GM19397 (cell line): ENCODE data around the gene MPHOSPH9.
"Not testable (repeated sequence)": the region's sequence is repeated elsewhere in the genome, so short reads cannot be mapped to it uniquely, and the experiment has no call there.

Experiments
- ATAC-seq: cut with Tn5 transposase; IDR thresholded peaks from one replicate; pipeline ENCODE4 v1.9.1; 2021; ENCODE audit warnings: mild to moderate bottlenecking, moderate library complexity; ENCODE audit not compliant: unreplicated experiment

MPHOSPH9 gene

DNA sequence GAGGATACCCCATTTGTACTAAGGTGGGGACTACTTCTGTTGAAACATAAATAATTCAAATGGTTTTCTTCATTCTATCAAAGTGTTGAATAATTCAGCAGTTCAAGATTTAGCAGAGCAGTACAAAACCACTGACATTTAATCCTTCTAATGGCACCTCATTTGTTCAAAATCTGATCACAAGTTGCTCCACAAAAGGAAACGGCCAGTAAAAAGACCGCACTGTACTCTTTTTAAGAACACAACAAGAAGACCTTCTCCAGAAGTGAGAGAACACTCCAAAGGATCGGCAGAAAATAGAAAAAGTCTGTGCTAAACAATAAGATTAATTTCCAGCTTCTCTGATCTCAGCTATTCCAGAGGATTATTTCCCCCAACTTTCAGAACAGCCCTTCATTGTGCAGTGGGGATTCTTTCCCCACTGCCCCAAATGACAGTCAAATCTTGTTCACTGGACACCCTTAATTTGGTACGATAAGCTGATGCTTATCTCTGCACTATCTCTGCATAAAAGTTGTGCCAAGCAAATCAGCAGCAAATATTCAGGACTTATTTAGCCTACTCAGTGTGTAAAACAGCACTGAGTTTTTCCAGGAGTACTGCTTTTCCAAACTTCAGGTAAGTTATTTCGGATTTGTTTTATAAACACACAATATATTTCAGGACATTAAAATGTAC lies 5.2 kb downstream of the MPHOSPH9 start:
- ATAC-seq: no peak

DNA sequence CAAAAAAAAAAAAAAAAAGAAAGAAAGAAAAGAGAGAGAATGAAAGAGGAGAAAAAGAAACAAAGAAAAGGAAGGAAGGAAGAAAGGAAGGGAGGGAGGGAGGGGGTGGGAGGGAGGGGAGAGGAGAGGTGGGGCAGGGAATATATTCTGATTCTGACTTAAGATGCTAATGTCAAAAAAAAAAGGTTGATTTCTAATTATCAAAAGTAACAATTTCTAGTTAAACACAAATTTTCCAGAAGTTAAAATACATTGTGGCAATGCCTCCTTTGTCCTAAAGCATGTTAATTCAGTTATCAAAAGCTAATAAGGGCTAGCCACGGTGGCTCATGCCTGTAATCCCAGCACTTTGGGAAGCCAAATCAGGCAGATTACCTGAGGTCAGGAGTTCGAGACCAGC lies 7.5 kb downstream of the MPHOSPH9 start:
- no peak for ATAC-seq

DNA sequence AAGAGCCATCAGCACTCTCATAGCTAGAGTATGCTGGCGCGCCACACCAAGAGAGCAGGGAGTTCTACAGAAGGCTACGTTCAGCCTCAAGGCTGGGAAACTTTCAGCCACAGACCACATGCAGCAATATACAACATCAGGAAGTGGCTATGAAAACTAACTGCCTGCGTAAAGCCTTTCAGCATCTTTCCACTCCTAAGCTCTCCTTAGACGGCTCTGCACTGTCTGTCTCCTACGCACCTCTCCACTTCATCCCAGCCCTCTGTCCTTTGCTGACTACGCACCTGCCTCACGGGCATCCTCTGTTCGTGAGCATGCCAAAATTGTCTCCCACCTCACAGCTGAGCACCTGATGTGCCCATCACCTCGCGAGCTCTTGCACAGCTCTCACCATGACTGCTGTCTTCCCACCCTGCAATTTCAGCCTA lies 9.7 kb downstream of the MPHOSPH9 start:
- ATAC-seq: no peak

DNA sequence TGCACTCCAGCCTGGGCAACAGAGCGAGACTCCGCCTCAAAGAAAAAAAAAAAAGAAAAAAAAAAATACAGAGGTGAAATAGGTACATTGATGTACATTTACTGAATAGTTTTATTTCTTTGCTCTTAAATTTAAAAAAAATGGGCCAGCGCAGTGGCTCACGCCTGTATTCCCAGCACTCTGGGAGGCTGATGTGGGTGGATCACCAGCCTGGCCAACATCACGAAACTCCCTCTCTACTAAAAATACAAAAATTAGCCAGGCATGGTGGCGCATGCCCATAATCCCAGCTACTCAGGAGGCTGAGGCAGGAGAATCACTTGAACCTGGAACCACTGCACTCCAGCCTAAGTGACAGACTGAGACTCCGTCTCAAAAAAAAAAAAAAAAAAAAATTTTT lies 25.1 kb downstream of the MPHOSPH9 start:
- ATAC-seq: not testable (repeated sequence)

DNA sequence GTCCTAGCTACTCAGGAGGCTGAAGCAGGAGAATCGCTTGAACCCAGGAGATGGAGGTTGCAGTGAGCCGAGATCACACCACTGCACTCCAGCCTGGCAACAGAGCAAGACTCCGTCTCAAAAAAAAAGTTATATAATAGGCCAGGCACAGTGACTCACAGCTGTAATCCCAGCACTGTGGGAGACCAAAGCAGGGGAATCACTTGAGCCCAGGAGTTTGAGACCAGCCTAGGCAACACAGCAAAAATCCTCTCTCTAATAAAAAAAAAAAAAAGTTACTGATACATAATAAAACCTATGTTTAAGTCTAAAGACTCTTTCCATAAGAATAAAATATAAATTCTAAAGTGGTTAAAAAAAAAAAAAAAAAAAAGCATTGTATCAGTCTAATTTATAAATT lies 26.1 kb downstream of the MPHOSPH9 start:
- not testable (repeated sequence) for ATAC-seq

DNA sequence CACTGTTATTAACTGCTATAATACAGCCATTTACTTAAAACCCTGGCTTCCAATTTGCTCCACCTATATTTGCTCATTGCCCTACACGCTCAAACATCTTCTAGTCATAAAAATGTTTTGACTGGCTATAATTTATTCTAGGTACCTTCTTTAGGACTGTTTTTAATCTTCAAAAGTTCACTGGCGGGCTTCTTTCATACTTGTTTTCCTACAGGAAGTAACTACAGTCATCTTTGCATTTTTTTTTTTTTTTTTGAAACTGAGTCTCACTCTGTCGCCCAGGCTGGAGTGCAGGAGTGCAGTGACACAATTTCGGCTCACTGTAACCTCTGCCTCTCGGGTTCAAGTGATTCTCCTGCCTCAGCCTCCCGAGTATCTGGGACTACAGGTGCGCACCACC lies 32.5 kb downstream of the MPHOSPH9 start:
- ATAC-seq: no peak

DNA sequence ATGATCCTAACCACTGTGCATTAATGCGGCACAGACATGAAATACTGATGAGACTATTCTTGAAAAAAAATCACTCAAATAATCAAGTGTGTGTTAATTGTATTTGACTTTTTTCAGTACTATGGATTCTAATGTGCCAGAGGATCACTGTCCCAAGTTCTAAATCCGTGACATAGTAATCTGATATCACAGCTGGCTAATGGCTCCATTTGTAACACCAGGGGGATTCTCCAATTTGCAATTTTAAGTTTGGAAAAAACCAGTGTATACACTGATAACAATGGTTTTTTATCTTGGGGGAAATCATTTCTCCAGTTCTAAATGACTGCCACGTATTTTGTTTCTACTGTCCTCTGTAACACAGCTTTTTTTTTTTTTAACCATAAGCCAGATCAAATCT lies 33.0 kb downstream of the MPHOSPH9 start:
- no peak for ATAC-seq

DNA sequence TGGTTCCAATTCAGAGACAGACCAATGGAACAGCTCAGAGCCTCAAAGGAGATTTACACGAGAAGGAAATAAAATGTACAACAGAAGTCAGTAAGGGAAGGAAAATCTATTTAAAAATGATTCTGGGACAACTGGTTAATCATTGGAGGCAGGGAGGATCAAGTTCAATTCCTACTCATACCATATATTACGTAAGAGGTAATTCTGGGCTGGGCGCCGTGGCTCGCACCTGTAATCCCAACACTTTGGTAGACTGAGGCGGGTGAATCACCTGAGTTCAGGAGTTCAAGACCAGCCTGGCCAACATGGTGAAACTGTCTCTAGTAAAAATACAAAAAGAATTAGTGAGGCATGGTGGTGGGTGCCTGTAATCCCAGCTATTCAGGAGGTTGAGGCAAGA lies 45.3 kb downstream of the MPHOSPH9 start:
- ATAC-seq: no peak

DNA sequence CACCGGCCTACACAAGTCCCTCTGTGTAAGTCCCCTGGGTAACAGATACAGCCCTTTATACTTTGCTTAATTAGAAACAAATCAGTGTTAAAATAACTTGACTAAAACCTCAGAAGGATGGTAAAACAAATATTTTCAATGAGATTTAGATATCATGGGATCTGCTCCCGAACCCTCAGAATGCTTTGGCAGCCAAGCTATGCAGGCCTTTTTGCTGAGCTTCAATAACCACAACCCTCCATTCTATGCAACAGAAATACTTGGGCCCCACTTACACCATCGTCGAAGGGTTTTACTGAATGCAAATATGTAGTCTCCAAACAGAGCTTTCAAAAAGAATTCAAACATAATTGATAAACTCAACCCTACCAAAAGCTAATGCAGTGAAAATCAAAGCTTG lies 52.8 kb downstream of the MPHOSPH9 start:
- no peak for ATAC-seq

DNA sequence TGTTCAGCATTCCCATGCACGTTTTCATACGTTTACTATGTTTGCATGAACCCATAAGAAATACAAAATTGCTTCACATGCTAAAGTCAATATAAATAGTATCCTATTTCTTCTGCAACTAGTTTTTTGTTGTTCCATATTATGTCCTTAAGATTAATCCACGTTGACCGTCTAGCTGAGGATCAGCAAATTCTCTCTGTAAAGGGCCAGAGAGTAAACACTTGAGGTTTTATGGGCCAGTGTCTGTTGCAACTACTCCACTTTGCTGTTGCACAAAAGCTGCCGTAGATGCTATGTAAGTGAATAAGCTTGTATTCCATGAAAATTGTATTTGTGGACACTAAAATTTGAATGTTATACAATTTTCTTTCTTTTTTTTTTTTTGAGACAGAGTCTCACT lies 61.0 kb downstream of the MPHOSPH9 start:
- no peak for ATAC-seq

DNA sequence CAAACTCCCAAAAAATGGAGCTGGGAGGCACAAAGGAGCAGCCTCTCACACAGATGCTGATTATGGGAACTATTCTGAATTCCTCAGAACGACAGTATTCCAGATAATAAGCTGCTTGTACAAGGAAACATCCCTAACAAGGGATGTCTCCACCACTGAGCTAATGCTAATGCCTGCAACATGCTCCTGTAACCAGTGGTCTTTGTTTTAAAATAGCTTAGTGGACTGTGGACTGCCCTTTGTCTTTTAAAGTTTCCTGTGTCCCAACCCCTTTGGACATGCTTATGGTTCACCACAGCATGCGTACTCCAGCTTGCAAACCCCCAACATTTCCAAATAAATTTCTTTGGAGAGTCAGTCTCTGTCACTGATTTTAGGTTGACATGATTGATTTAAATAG lies 65.6 kb downstream of the MPHOSPH9 start:
- no peak for ATAC-seq

DNA sequence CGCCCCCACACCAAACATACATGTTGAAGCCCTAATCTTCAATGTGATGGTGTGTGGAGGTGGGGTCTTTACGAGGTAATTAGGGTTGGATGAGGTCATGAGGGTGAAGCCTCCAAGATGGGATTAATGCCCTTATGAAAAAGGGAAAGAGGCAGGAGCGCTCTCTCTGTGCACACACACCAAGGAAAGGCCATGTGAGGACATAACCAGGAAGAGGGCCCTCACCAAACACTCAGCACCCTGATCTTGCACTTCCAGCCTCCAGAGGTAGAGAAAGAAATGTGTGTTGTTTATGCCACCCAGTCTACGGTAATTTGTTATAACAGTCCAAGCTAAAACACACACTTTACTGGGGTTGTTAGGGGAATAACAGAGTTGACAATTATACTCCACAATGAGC lies 67.4 kb downstream of the MPHOSPH9 start:
- no peak for ATAC-seq

DNA sequence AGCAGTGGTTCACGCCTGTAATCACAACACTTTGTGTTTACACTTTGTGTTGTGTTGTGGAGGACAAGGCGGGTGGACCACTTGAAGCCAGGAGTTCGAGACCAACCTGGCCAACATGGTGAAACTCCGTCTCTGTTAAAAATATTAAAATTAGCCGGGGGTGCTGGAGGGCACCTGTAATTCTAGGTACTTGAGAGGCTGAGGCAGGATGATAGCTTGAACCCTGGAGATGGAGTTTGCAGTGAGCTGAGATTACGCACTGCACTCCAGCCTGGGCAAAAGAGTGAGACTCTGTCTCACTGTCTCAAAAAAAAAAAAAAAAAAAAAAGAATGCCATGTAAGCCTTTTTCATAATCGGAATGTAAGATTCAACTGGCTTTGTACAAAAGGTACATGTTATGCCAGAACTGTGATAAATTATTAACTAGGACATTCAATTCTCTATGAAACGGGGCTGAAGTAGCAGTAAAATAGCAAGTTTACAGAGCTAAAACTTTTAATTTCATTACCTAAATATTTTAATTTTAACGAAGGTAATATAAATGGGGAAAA lies 68.2 kb downstream of the MPHOSPH9 start:
- ATAC-seq: no peak

DNA sequence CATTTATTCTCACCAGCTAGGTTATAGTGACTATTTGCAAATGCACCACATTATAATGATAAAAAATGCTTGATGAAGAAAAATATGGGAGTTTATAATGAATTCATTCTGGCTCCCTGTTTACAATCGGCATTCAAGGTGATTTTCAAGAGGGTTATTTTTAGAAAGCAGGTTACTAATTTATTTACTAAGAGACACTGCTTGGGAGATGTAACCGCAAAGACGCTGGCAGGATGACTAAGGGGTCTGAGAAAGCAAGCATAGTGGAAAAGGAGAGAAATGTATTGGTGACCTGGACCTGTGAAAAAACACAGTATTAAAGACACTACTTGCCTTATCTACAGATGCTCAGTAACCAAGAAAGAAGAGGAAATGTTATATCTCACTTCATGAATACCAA lies 68.7 kb downstream of the MPHOSPH9 start:
- ATAC-seq: no peak

DNA sequence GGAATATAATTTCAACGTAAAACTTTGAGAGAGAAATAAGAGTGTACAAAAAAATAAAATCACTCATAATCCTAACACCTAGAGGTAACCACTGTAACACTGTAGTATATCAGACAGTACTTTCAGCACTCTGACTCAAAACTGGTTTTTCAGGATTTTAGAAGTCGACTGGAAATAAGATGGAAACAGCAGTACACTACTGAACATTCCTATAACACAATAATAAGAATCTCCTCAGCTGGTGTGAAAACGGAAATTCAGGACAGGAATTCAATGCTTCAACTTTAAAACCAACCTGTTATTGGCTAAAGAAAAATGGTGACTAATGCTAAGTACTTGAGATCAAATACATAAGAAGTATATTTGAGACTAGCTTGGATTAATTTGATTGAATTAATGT lies 69.7 kb downstream of the MPHOSPH9 start:
- ATAC-seq: no peak

DNA sequence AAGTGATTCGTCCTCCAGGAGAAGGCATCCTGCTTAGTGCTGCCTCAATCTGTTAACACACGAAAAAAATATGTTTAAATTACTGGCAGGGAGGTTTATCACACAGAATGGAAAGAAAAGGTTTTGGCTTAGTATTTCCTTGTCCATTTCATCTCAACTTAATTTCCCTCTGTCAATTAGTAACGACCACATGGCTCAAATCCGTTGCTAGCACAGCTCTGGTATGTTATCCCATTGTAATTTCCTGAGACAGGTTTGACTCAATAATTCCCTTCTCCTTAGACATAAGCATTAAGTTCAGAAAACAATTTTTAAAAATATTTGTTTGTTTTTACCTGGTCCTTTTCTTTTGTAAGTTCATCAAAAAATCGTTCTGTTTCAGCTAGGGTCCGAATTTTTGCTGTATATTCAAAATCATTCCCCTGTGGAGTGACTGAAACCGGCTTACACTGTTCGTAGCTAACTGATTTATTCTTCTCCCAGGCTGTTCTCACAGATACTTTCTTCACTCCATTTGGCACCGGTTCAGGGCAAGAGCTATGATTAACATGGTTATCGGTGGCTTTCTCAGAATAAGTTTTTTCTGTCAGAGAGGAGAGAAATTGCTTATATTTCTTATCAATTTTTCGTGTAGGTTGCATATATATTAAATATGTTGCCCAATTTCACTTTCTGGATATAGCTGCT lies 72.0 kb downstream of the MPHOSPH9 start:
- ATAC-seq: no peak

DNA sequence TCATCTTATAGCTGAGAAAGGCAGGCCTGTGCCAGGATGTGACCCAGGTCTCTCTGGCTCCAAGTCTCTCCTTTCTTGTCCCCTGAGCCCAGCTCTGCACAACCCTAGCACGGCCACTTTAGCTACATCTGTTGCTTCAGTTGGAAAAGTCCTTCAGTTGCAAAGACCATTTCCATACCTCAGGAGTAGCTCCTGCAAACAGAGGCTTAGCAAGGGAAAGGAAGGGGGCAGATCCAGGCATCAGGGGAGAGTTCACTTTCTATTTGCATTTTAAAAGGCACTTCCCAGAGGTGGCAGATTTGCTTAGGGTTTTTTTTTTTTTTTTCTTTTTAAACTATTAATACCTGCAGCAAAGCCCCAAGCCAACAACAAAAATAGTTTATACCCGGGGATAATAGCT lies 79.0 kb downstream of the MPHOSPH9 start:
- ATAC-seq: no peak

DNA sequence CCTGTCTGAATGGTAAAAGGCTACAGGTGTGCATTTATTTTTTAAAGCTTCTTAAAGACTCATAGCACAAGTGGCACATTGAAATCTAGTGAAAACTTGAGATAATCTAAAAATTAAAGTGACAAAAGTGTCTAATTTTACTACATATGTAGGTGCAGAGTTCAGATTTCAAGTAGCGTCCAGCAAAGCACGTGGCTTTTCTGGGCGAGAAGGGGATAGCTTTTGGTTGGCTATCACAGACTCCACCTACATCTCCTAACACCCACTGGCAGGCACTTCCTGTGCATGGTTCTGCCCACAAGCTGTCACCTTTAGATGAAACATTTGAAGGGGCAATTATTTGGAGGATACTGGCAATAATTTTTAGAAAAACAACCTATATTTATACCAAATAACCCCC lies 80.1 kb downstream of the MPHOSPH9 start:
- ATAC-seq: no peak

DNA sequence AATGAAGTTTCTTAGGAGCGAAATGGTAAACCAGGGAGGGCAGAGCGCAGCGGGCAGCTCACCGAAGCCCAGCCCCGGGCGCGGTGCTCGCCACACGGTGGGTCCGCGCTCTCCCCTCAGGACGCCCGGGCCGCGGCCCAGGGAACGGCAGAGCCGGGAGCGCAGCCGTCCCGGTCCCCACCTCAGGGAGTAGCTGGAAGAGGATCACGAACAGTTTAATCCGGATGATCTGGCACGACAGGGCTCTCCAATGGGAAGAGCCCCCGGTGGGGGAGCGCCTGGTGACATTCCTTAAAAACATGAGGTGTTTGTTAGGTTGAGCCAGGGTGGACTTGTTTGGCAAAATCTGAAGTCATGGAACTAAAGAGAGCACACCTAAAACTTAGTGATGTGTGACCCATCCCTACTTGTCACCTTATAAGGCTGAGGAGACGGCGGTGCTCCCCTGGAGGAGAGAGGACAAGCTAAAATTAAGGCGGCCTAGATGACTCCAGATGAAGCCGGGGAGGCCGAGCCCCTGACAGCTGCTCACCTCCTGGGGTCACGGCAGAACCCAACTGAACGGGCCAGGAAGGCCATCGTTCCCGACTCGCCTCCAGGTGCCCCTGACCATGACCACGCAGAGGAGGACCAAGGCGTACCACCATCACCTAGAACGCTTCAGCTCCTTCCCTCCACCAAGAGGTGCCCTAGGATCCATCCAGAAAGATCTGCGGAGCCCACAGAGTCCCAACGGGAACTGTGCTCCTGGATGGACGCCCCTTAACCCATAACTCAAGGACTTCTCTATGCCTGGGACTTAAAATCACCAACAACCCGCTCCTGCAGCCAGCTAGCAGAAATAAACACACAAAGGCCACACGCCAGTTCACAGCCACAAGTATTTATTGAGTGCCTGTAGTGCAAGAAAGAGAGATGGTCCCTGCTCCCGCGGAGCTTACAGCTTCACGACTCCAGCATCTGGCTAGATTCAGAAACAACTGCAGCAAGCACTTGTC lies 81.2 kb downstream of the MPHOSPH9 start:
- peak; percentile 20 for ATAC-seq

DNA sequence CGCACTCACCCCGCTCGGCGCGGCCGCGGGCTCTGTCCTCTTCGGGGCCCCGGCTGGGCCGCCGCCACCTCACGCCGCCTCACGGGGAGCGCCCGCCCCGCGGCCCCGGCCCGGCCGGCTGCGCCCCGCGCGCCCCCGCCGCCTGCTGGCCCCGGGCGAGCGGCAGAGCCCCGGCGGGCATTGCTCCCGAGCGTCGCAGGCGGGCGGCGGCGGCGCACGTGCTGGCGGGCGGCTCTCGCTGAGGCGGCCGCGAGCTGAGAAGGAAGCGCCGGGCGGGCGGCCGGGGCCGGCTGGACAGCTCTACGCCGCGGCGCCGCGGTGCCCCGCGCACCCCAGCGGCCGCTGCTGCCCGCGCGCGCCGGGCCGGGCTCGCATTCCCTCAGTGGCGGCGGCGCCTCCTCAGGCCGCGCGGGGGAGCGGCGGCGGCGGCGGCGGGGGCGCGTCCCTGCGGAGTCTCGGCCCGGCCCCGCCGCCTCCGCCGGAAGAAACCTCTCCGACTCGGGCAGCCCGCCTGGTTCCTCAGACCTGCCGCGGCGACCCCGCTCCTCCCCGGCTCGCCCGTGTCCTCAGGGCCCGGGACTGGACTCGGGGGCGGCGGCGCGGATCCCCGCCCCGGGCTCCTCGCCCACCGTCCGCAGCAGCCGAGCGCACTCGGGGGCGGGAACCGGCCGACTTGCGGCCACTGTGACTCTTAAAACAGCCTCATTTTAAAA lies 82.0 kb downstream of the MPHOSPH9 start, which contains the start of gene PITPNM2:
TSS of gene PITPNM2 (minus strand) at position 347 of the 713 bp plus-strand sequence. CDS start 116,500 bp downstream, outside the sequence.
- peak; percentile 67 for ATAC-seq
